SK-N-SH treated with all-trans-retinoic acid at 6 μM for 48 hours (cell line): ENCODE results near the gene EPHB6.

ENCODE experiments used
- BACH2 ChIP-seq: fragments of 250-450 bp; sonication (Bioruptor Pico); IDR thresholded peaks from 2 replicates; pipeline ENCODE4 v1.9.0; 2021; ENCODE audit warnings: mild to moderate bottlenecking, borderline replicate concordance
- TF ChIP-seq, protein P1 (sequence below): fragments of 250-450 bp; sonication (Bioruptor Pico); IDR thresholded peaks from 2 replicates; pipeline ENCODE4 v1.5.1; 2020; ENCODE audit warnings: low read depth, mild to moderate bottlenecking, moderate library complexity

- TF ChIP-seq, protein P1, sequence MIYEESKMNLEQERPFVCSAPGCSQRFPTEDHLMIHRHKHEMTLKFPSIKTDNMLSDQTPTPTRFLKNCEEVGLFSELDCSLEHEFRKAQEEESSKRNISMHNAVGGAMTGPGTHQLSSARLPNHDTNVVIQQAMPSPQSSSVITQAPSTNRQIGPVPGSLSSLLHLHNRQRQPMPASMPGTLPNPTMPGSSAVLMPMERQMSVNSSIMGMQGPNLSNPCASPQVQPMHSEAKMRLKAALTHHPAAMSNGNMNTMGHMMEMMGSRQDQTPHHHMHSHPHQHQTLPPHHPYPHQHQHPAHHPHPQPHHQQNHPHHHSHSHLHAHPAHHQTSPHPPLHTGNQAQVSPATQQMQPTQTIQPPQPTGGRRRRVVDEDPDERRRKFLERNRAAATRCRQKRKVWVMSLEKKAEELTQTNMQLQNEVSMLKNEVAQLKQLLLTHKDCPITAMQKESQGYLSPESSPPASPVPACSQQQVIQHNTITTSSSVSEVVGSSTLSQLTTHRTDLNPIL (CRISPR knock-in tag) = no peak
- TF ChIP-seq BACH2 (CRISPR knock-in tag) = no peak
Observed at GRCh38 chr7:142836426-142836825, 18.4 kb upstream of the EPHB6 start.
